ENCODE measurements around the gene WDR17. TPM values are rescaled to one million over a fixed set of nuclear protein-coding genes. Genes with fewer than 3 reads are reported as not detected.

Gene WDR17
- total RNA-seq, 4 donors from 2014 or later: 1.3 to 4.8 (median 2.0) TPM

DNA sequence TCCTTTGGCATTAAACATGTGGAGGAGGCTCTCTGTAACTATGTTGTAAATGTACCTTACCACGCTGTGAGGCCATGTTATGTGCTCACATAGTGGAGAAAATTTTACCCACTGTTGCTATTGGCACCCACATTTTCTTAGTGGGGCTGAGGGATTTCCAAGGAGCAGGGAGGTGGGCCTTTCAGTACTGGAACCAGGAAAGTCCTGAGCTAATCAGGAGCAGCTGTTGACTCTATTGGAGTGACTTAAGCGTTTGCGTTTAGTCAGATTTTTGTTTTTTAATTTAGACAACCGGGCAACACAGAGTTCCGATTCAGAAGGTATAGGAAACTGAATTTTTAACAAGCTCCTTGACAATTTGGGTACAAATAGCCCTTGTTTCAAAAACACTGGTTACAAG lies 30.7 kb upstream of the WDR17 start:
- TF ChIP-seq, protein P1, sequence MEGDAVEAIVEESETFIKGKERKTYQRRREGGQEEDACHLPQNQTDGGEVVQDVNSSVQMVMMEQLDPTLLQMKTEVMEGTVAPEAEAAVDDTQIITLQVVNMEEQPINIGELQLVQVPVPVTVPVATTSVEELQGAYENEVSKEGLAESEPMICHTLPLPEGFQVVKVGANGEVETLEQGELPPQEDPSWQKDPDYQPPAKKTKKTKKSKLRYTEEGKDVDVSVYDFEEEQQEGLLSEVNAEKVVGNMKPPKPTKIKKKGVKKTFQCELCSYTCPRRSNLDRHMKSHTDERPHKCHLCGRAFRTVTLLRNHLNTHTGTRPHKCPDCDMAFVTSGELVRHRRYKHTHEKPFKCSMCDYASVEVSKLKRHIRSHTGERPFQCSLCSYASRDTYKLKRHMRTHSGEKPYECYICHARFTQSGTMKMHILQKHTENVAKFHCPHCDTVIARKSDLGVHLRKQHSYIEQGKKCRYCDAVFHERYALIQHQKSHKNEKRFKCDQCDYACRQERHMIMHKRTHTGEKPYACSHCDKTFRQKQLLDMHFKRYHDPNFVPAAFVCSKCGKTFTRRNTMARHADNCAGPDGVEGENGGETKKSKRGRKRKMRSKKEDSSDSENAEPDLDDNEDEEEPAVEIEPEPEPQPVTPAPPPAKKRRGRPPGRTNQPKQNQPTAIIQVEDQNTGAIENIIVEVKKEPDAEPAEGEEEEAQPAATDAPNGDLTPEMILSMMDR (IDR thresholded peaks at IDR 0.05; ENCODE audit: low read depth): no peak

GRCh38 chr4:176036585-176037205 lies 28.9 kb upstream of the WDR17 start:
- TF ChIP-seq, protein P1 (IDR thresholded peaks at IDR 0.05; ENCODE audit: low read depth): no peak

DNA sequence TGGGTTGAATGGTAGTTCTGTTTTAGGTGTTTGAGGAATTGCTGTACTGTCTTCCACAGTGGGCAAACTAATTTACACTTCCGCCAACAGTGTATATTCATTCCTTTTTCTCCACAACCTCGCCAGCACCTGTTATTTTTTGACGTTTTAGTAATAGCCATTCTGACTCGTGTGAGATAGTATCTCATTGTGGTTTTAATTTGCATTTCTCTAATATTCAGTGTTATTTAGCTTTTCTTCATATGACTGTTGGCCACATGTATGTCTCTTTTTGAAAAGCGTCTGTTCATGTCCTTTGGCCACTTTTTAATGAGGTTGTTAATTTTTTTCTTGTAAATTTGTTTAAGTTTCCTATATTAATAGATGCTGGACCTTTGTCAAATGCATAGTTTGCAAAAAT lies 26.9 kb upstream of the WDR17 start:
- TF ChIP-seq, protein P1 (IDR thresholded peaks at IDR 0.05; ENCODE audit: low read depth): no peak

GRCh38 chr4:176042195-176042594 lies 23.4 kb upstream of the WDR17 start:
- TF ChIP-seq, protein P1 (IDR thresholded peaks at IDR 0.05; ENCODE audit: low read depth): no peak

- TF ChIP-seq, protein P1 (IDR thresholded peaks at IDR 0.05; ENCODE audit: low read depth): no peak
Observed at GRCh38 chr4:176043838-176044588, 21.6 kb upstream of the WDR17 start.

DNA sequence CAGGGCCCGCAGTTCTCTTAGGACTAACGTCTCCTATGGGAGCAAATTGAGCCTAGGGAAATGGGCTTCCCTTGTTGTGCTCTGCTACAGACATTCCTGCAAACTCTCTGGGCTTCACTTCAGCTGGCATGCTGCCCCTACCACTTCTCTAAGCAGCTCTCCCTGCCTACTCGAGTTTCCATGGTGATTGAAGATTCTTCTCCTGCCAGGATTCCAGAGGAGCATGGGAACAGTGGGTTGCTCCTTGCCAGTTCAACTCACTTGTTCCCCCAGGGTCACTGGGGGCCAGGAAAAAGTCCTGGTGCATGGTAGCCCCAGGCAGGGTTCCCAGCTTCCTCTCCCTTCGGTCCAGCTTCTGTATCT lies 21.1 kb upstream of the WDR17 start:
- TF ChIP-seq, protein P1 (IDR thresholded peaks at IDR 0.05; ENCODE audit: low read depth): no peak

DNA sequence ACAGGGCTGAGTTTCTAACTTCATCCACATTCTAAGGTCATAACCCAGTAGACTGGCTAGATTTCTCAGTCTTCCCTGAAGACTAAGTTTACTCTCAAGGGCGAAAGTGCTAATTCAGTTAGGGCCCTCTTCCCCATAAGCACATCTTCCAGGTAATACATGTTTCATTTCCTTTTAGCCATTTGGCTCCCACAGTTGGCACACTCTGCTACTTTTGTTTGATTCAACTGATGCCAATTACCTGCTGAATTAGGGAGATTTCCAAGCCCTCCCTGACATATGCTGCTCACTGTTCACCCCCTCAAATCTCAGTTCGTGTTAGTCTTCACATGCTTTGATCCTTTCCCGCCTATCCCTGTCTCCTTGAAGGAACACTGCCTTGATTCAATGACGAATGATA lies 17.0 kb upstream of the WDR17 start:
- TF ChIP-seq, protein P1 (IDR thresholded peaks at IDR 0.05; ENCODE audit: low read depth): no peak

Data from subcutaneous adipose tissue (tissue), 4 donors.